Breast epithelium (tissue), 4 donors: Measurements from ENCODE around the gene PKNOX1. TPM values are rescaled to one million over a fixed set of nuclear protein-coding genes. Genes with fewer than 3 reads are reported as not detected.
"Not testable (repeated sequence)": the region's sequence is repeated elsewhere in the genome, so short reads cannot be mapped to it uniquely, and the experiment has no call there.

ENCODE experiments used
- DNase-seq, 2 donors: peaks; one replicate each; pipeline ENCODE4 v3.0.0-alpha.2; 2019; ENCODE audit warnings: low spot score in 2 of 2
- H3K27ac ChIP-seq, 2 donors: fragments of 200-600 bp; sonication (generic) in 1 of 2; one replicate each; pipeline ENCODE4 v1.5.1; 2016 to 2019; ENCODE audit warnings: mild to moderate bottlenecking in 1 of 2
- H3K27me3 ChIP-seq, 2 donors: fragments of 200-600 bp; sonication (generic) in 1 of 2; one replicate each; pipeline versions ENCODE4 v1.5.1 to v1.6.0; 2017 to 2019; ENCODE audit warnings: control low read depth in 1 of 2, mild to moderate bottlenecking in 1 of 2
- H3K36me3 ChIP-seq: fragments of 200-600 bp; one replicate; pipeline ENCODE4 v1.5.1; 2019
- H3K4me1 ChIP-seq, 2 donors: fragments of 200-600 bp; sonication (generic); one replicate each; pipeline ENCODE4 v1.5.1; 2016 to 2019; ENCODE audit warnings: control low read depth in 1 of 2
- H3K4me3 ChIP-seq, 3 donors: fragments of 200-600 bp; sonication (generic); 1 replicate in 2 of 3; 2 replicates in 1 of 3; pipeline ENCODE4 v1.5.1; 2016 to 2019; ENCODE audit warnings: mild to moderate bottlenecking in 3 of 3, moderate library complexity in 2 of 3
- H3K9me3 ChIP-seq, 2 donors: fragments of 200-600 bp; sonication (generic) in 1 of 2; one replicate each; pipeline ENCODE4 v1.5.1; 2016 to 2019; ENCODE audit warnings: control low read depth in 1 of 2
- CTCF ChIP-seq, 3 donors: fragments of 450-650 bp; IDR thresholded peaks; one replicate each; pipeline ENCODE4 v1.5.1; 2016 to 2017; ENCODE audit warnings: antibody characterized with exemption in 3 of 3, mild to moderate bottlenecking in 3 of 3, moderate library complexity in 3 of 3
- POLR2A ChIP-seq: fragments of 450-650 bp; IDR thresholded peaks from one replicate; pipeline ENCODE4 v1.6.1; 2016; ENCODE audit warnings: antibody characterized with exemption, mild to moderate bottlenecking, moderate library complexity
- POLR2AphosphoS5 ChIP-seq, 3 donors: sonication (generic); formaldehyde crosslinking; IDR thresholded peaks; one replicate each; pipeline ENCODE4 v1.6.1; 2017; ENCODE audit warnings: antibody characterized with exemption in 3 of 3
- intact Hi-C: fragments of 100-400 bp; cut with DNase I; formaldehyde crosslinking; loops from one replicate; pipeline ENCODE4 v1.15.1; 2023; ENCODE audit warnings: low total_unique reads
- total RNA-seq, 3 donors: library from RNA; depleted of rRNA; stranded (reverse); fragments of >200 nt; gene quantifications; one replicate each; pipeline ENCODE4 v1.1.0, GENCODE V29; 2016

PKNOX1 gene
- total RNA-seq, 3 donors from 2014 or later = 11.7 to 16.4 (median 14.4) TPM

- intact Hi-C loops = no loop called here
- Histone ChIP-seq H3K4me3 (no peak overlapping the region), H3K36me3 (no peaks in the 10 kb centered on the region), H3K9me3 (no peaks in the 10 kb centered on the region), H3K27ac (peak overlapping the region in 1 of 2 donors; percentile 28), H3K27me3 (no peaks in the 10 kb centered on the region), H3K4me1 (no peaks in the 10 kb centered on the region)
- TF ChIP-seq POLR2AphosphoS5 (IDR thresholded peaks at IDR 0.05) (no peak), CTCF (IDR thresholded peaks at IDR 0.05) (no peak), POLR2A (no peak)
- DNase-seq = no peak
These were observed 18.8 kb downstream of the PKNOX1 start for GRCh38 chr21:42993051-42993712.

- no peak overlapping the region for H3K27ac ChIP-seq
- H3K27me3 ChIP-seq = no peaks in the 10 kb centered on the region
- peaks cover 0 to 4% of the 10 kb centered on the region in 2 donors for H3K9me3 ChIP-seq
- H3K36me3 ChIP-seq = no peaks in the 10 kb centered on the region
- no peak overlapping the region for H3K4me3 ChIP-seq
- DNase-seq = no peak
- no peak for TF ChIP-seq CTCF (IDR thresholded peaks at IDR 0.05)
- TF ChIP-seq POLR2AphosphoS5 (IDR thresholded peaks at IDR 0.05) = peak in 1 of 3 donors; percentile 23
- intact Hi-C loops = no loop called here
- no peaks in the 10 kb centered on the region for H3K4me1 ChIP-seq
These were observed 22.7 kb downstream of the PKNOX1 start for GRCh38 chr21:42997053-42997452.

- H3K27me3 ChIP-seq, H3K9me3 ChIP-seq, H3K36me3 ChIP-seq, H3K4me1 ChIP-seq, intact Hi-C loops, H3K4me3 ChIP-seq, DNase-seq, H3K27ac ChIP-seq: not testable (repeated sequence)
These were observed 23.6 kb downstream of the PKNOX1 start for GRCh38 chr21:42997983-42998382.

DNA sequence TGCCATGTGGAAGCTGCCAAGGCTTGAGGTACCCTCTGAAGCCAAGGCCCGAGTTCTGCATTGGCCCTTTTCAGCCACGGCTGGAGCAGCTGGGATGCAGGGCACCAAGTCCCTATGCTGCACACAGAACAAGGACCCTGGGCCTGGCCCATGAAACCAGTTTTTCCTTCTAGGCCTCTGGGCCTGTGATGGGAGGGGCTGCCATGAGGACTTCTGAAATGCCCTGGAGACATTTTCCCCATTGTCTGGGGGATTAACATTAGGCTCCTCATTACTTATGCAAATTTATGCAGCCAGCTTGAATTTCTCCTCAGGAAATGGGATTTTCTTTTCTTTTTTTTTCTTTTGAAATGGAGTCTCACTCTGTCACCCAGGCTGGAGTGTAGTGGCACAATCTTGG is 24.8 kb downstream of the PKNOX1 start:
- H3K27ac ChIP-seq, intact Hi-C loops, H3K9me3 ChIP-seq, H3K4me1 ChIP-seq, DNase-seq, H3K36me3 ChIP-seq, H3K4me3 ChIP-seq, H3K27me3 ChIP-seq: not testable (repeated sequence)

DNA sequence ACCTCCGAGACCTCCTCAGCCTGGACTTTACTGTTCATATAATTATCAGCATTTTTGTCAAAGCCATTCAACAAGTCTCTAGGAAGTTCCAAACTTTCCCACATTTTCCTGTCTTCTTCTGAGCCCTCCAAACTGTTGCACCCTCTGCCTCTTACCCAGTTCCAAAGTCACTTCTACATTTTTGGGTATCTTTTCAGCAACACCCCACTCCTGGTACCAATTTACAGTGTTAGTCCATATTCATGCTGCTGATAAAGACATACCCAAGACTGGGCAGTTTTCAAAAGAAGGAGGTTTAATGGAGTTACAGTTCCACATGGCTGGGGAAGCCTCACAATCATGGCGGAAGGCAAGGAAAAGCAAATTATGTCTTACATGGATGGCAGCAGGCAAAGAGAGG is 25.7 kb downstream of the PKNOX1 start:
- H3K9me3 ChIP-seq, H3K4me3 ChIP-seq, DNase-seq, H3K27me3 ChIP-seq, intact Hi-C loops, H3K36me3 ChIP-seq, H3K4me1 ChIP-seq, H3K27ac ChIP-seq: not testable (repeated sequence)

GRCh38 chr21:43001316-43001715 is 27.0 kb downstream of the PKNOX1 start:
- TF ChIP-seq POLR2A (no peak), CTCF (IDR thresholded peaks at IDR 0.05) (no peak), POLR2AphosphoS5 (IDR thresholded peaks at IDR 0.05) (no peak)
- H3K36me3 ChIP-seq = no peaks in the 10 kb centered on the region
- no peak overlapping the region for H3K4me3 ChIP-seq
- intact Hi-C loops = no loop called here
- no peaks in the 10 kb centered on the region for H3K4me1 ChIP-seq
- H3K27me3 ChIP-seq = no peaks in the 10 kb centered on the region
- H3K27ac ChIP-seq = no peak overlapping the region
- no peak for DNase-seq
- peaks cover 0 to 4% of the 10 kb centered on the region in 2 donors for H3K9me3 ChIP-seq

DNA sequence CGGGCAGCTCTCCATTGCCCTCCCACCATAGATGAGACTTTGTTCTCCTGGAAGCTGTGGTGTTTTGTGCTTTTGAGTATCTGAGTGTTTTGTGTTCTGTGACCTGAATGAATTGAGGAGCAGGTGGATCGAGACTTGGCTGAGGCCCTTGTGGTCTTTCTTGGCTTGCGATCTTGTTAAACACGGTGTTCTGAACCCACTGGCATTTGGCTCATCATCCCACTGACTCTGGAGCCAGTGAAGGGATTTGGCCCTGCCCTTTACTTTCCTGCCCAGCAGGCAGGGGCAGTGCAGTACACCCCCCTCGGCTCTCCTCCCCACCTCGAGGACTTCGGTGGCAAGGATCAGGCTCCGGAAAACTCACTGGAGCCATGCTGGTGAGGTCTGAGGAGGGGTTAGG is 30.6 kb downstream of the PKNOX1 start:
- Histone ChIP-seq H3K4me3 (no peak overlapping the region), H3K9me3 (peaks cover 0 to 3% of the 10 kb centered on the region in 2 donors), H3K27ac (no peak overlapping the region), H3K4me1 (no peaks in the 10 kb centered on the region), H3K27me3 (no peaks in the 10 kb centered on the region), H3K36me3 (no peaks in the 10 kb centered on the region)
- no peak for DNase-seq
- intact Hi-C loops = no loop called here
- TF ChIP-seq CTCF (IDR thresholded peaks at IDR 0.05) (no peak), POLR2A (no peak), POLR2AphosphoS5 (IDR thresholded peaks at IDR 0.05) (no peak)
